Heart right ventricle (tissue), 16 donors: ENCODE results near the gene PTDSS2. TPM values are rescaled to one million over a fixed set of nuclear protein-coding genes. Genes with fewer than 3 reads are reported as not detected.

Source experiments
- ATAC-seq, 8 donors: fragments of 200-7000 bp; cut with Tn5 transposase; one replicate each; pipeline ENCODE4 v1.9.1; 2020; ENCODE audit warnings: mild to moderate bottlenecking in 8 of 8, moderate library complexity in 8 of 8, moderate number of reproducible peaks in 1 of 8
- DNase-seq, 2 donors: peaks; one replicate each; pipeline ENCODE4 v3.0.0-alpha.2; 2020
- H3K27ac ChIP-seq, 10 donors: fragments of 200-600 bp; sonication (generic) in 2 of 10; one replicate each; pipeline versions ENCODE4 v1.5.0 to v1.8.0; 2020 to 2022; ENCODE audit warnings: mild to moderate bottlenecking in 3 of 10
- H3K27me3 ChIP-seq, 7 donors: fragments of 200-600 bp; one replicate each; pipeline ENCODE4 v1.8.0; 2021 to 2022; ENCODE audit warnings: mild to moderate bottlenecking in 2 of 7
- H3K36me3 ChIP-seq, 9 donors: fragments of 200-600 bp; sonication (generic) in 1 of 9; one replicate each; pipeline versions ENCODE4 v1.5.0 to v1.8.0; 2020 to 2022; ENCODE audit warnings: mild to moderate bottlenecking in 2 of 9
- H3K4me1 ChIP-seq, 9 donors: fragments of 200-600 bp; sonication (generic) in 1 of 9; one replicate each; pipeline versions ENCODE4 v1.5.0 to v1.8.0; 2020 to 2022; ENCODE audit warnings: mild to moderate bottlenecking in 4 of 9
- H3K4me3 ChIP-seq, 10 donors: fragments of 200-600 bp; sonication (generic) in 2 of 10; one replicate each; pipeline versions ENCODE4 v1.5.0 to v1.8.0; 2020 to 2022; ENCODE audit warnings: mild to moderate bottlenecking in 7 of 10, moderate library complexity in 2 of 10
- H3K9me3 ChIP-seq, 11 donors: fragments of 200-600 bp in 10 of 11; sonication (generic) in 2 of 11; one replicate each; pipeline versions ENCODE4 v1.5.0 to v1.8.0; 2013 to 2022; ENCODE audit warnings: mild to moderate bottlenecking in 2 of 11, control low read depth in 1 of 11, moderate library complexity in 1 of 11
- CTCF ChIP-seq, 9 donors: fragments of 200-600 bp; sonication (generic) in 2 of 9; IDR thresholded peaks; one replicate each; pipeline versions ENCODE4 v1.5.0 to v1.8.0; 2021 to 2022; ENCODE audit warnings: antibody characterized with exemption in 9 of 9, mild to moderate bottlenecking in 5 of 9, moderate library complexity in 1 of 9
- WGBS, 2 donors: extraction: QIAGEN DNeasy Blood & Tissue Kit; methylation state at CpG; one replicate each; pipeline ENCODE4 v1.1.7; 2013; ENCODE audit warnings: inconsistent platforms in 1 of 2; 5-methylcytosine and 5-hydroxymethylcytosine counted together
- intact Hi-C, 10 donors: fragments of 100-400 bp; cut with DNase I; formaldehyde crosslinking; loops; one replicate each; pipeline versions ENCODE4 v1.11.1 to v1.14.2; 2022
- polyA plus RNA-seq, 2 donors: library from polyadenylated mRNA; stranded (reverse); fragments of 200-250 nt; gene quantifications; one replicate each; pipeline ENCODE4 v1.2.3, GENCODE V29; 2013
- total RNA-seq, 10 donors: library from RNA; stranded (reverse); fragmentation: NEBNext Ultra II Directional in 3 of 10; extraction: Animal tissue kit (Norgen Biotek cat#: 25700) in 3 of 10; gene quantifications; one replicate each; pipeline versions ENCODE4 v1.2.1 to v1.2.4, GENCODE V29; 2021 to 2023
- donor health status: Arrhythmogenic right ventricular cardiomyopathy.
- donor health status: ischemic (EF 13 %, LVEDD 7.1; RV severe dilation, severe dysfunction).
- donor health status: healthy with polysubstance abuse.
- donor health status: DM: no; HTN: yes; CAD: no.
- donor health status: DM: no; HTN: no; CAD: no.
- donor health status: ischemic (EF 25% LVEDD 6.9; RV normal size, moderate dysfunction).
- donor health status: ischemic (EF 25% LVEDD 5.7; RV mildly dilated, moderate dysfunction).
- donor health status: healthy.
- donor health status: DM: yes; HTN: yes; CAD: no.
- donor health status: Ischemic cardiomyopathy.
- donor health status: ischemic (EF 35%, LVEDD 5.7; RV mildly dilated, moderate dysfunction).
- donor health status: nonischemic (EF 11% LVEDD 7.7; RV severe dilation, severe dysfunction).
- donor health status: DM: yes; HTN: yes; CAD: no.
- donor health status: PGD.
- donor health status: ischemic (EF 29% LVEDD 5.4; RV normal size, mild dysfunction).
- donor health status: nonischemic (EF 23%, LVEDD 6.1; RV moderate dilation, normal function).

Gene PTDSS2
- total and polyA plus RNA-seq, 12 donors: 16.7 to 55.5 (median 26.3) TPM

- H3K27ac ChIP-seq: peak overlapping the region; percentile 85 to 96 (median 91)
- H3K36me3 ChIP-seq: peaks cover 0 to 13% (median 0%) of the 10 kb centered on the region in 9 donors
- 3 to 4% methylated on average over 55 of the region's 55 CpGs for WGBS, 2 donors
- H3K27me3 ChIP-seq: peaks cover 0 to 3% (median 0%) of the 10 kb centered on the region in 7 donors
- peak; percentile 62 to 97 (median 84) for TF ChIP-seq CTCF (IDR thresholded peaks at IDR 0.05)
- DNase-seq (peak; percentile 94 to 97), ATAC-seq (peak; percentile 87 to 92 (median 89))
- peaks cover 20 to 46% (median 34%) of the 10 kb centered on the region in 9 donors for H3K4me1 ChIP-seq
- H3K4me3 ChIP-seq: peak overlapping the region; percentile 39 to 75 (median 64)
- intact Hi-C loops: loop anchor here in 5 of 10 donors (1.0 to 10.0 kb wide), 7 partner anchors 31 to 83 kb away; partner anchors contain the start of gene B4GALNT4 (in 1 of the 5)
- no peaks in the 10 kb centered on the region for H3K9me3 ChIP-seq
Measured at GRCh38 chr11:447923-448731, 2.0 kb upstream of the PTDSS2 start.

DNA sequence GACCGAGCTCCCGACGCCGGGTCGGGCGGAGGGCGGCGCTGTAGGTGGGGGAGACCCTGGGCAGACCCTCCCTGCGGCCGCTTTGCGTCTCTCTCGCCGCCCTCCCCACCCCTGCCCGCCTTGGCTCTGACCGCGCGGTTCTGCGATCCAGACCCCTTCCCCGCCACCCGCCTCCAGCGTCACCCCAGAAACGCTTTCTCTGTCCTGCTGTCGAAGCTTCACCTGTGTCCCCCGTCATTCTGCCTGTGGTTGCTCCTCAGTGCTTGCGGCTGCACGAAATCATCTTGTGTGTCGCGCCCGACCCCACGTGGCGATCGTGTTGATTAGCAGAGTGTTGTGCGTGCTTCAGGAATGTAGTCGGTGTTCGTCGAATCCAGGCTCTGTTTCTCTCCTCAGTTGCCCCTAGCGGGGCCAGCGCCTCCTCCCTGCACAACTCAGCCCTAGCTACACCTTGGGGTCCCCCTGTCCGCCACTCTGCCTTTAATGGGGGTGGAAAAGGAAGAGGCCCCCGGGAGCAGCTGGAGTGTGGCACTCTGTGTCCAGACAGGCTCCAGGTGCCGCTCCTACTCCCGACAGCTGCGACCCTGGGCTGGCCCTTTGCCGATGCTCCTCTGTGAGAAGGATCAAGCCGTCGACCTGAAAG is 851 bp downstream of the PTDSS2 start:
- peak in 6 of 9 donors; percentile 11 to 37 (median 28) for TF ChIP-seq CTCF (IDR thresholded peaks at IDR 0.05)
- DNase-seq (peak in 1 of 2 donors; percentile 42), ATAC-seq (peak in 1 of 8 donors; percentile 3)
- Histone ChIP-seq H3K9me3 (no peaks in the 10 kb centered on the region), H3K4me1 (peaks cover 19 to 53% (median 36%) of the 10 kb centered on the region in 9 donors), H3K27me3 (no peaks in the 10 kb centered on the region), H3K27ac (peak overlapping the region; percentile 41 to 96 (median 90)), H3K36me3 (peaks cover 0 to 28% (median 3%) of the 10 kb centered on the region in 9 donors), H3K4me3 (peak overlapping the region; percentile 72 to 100 (median 96))
- WGBS, 2 donors: 3 to 4% methylated on average over 46 of the region's 46 CpGs
- intact Hi-C loops: loop anchor here in 7 of 10 donors (2.0 to 10.0 kb wide), 6 partner anchors 46 to 149 kb away; partner anchors contain the start of gene RNH1 (in 4 of the 7)

DNA sequence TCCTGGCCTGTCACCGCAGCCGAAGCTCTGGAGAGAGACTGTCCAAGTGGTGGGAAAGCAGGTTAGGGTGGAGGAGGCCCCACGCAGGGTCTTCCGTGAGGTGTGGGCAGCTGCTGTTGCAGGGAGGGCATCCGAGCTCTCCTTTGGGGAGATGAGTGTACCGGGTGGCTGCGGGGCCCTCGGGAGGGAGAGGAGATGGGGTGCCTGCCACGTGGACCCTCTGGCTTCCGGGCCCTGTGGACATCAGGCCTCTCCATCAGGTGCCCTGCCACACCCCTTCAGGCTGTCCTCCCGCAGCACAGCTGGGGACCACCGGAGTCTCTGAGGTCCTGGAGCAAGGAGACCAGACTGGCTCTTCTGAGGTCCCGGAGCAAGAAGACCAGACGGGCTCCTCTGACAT is 1.7 kb downstream of the PTDSS2 start:
- peaks cover 19 to 54% (median 36%) of the 10 kb centered on the region in 9 donors for H3K4me1 ChIP-seq
- peak overlapping the region in 6 of 10 donors; percentile 94 to 98 (median 96) for H3K4me3 ChIP-seq
- WGBS, 2 donors: 88 to 89% methylated on average over 14 of the region's 14 CpGs
- H3K27ac ChIP-seq: peak overlapping the region in 2 of 10 donors; percentile 95
- H3K9me3 ChIP-seq: no peaks in the 10 kb centered on the region
- intact Hi-C loops: loop anchor here in 7 of 10 donors (2.0 to 10.0 kb wide), 6 partner anchors 46 to 149 kb away; partner anchors contain the start of gene RNH1 (in 4 of the 7)
- no peak for ATAC-seq
- H3K27me3 ChIP-seq: no peaks in the 10 kb centered on the region
- no peak for DNase-seq
- no peak for TF ChIP-seq CTCF (IDR thresholded peaks at IDR 0.05)
- H3K36me3 ChIP-seq: peaks cover 0 to 32% (median 3%) of the 10 kb centered on the region in 9 donors

DNA sequence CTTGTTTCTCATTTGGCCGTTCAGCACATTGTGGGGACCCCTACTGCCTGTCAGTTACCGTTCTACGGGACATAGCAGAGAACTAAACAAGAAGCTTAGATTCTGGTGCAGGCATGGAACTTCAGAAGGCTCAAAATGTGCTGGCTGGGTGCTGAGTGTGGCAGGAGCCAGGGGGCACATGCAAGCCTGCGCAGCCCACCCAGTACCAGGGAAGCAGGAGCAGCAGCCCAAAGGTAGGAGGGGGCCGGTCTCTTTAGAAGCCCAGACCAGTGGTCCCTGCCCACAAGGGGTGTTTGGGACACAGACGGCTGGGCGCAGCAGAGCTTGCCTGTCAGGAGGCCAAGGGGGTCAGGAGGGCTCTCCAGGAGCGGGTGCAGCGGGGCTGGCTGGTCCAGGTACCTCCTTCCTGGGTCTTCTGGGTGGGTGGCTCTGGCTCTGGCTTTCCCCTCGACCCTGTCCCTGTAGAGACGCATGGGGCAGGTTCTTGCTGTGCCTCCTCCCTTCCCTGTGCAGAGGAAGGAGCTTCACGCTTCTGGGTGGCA is 2.2 kb downstream of the PTDSS2 start:
- H3K36me3 ChIP-seq: peaks cover 0 to 37% (median 3%) of the 10 kb centered on the region in 9 donors
- DNase-seq (no peak), ATAC-seq (no peak)
- no peak overlapping the region for H3K27ac ChIP-seq
- H3K4me1 ChIP-seq: peaks cover 19 to 54% (median 36%) of the 10 kb centered on the region in 9 donors
- H3K4me3 ChIP-seq: no peak overlapping the region
- intact Hi-C loops: loop anchor here in 6 of 10 donors (5.0 to 10.0 kb wide), 5 partner anchors 45 to 150 kb away; partner anchors contain the start of gene RNH1 (in 3 of the 6)
- no peaks in the 10 kb centered on the region for H3K27me3 ChIP-seq
- H3K9me3 ChIP-seq: no peaks in the 10 kb centered on the region
- 88 to 93% methylated on average over 12 of the region's 12 CpGs for WGBS, 2 donors
- no peak for TF ChIP-seq CTCF (IDR thresholded peaks at IDR 0.05)
